Activated CD8-positive, alpha-beta memory T cell treated with anti-CD3 and anti-CD28 coated beads for 48 hours (primary cell): Measurements from ENCODE around the gene RILPL1.
"Not testable (repeated sequence)": the region's sequence is repeated elsewhere in the genome, so short reads cannot be mapped to it uniquely, and the experiment has no call there.

Experiments
- DNase-seq, 3 experiments: peaks; one replicate each; pipeline ENCODE4 v3.0.0-alpha.2; 2020; ENCODE audit warnings: low read depth in 2 of 3, low spot score in 2 of 3

The RILPL1 gene

GRCh38 chr12:123471374-123472068 is 62.0 kb downstream of the RILPL1 start:
- no peak for DNase-seq

GRCh38 chr12:123469978-123470377 is 63.5 kb downstream of the RILPL1 start:
- DNase-seq: no peak

GRCh38 chr12:123468786-123469185 is 64.7 kb downstream of the RILPL1 start:
- no peak for DNase-seq

GRCh38 chr12:123465084-123465483 is 68.4 kb downstream of the RILPL1 start:
- no peak for DNase-seq

GRCh38 chr12:123463174-123463573 is 70.3 kb downstream of the RILPL1 start:
- DNase-seq: not testable (repeated sequence)

- DNase-seq: peak; percentile 63 to 72 (median 68)
Measured at GRCh38 chr12:123457980-123458779, 75.3 kb downstream of the RILPL1 start, which contains the start of gene SNRNP35. TSS of gene SNRNP35 (plus strand) at chr12:123458139. CDS start at chr12:123465541, 7,402 bp downstream.

- no peak for DNase-seq
Measured at GRCh38 chr12:123453165-123453564, 80.4 kb downstream of the RILPL1 start.

- not testable (repeated sequence) for DNase-seq
Measured at GRCh38 chr12:123452276-123452550, 81.3 kb downstream of the RILPL1 start.

GRCh38 chr12:123450636-123451035 is 82.9 kb downstream of the RILPL1 start:
- DNase-seq: no peak

- DNase-seq: no peak
Measured at GRCh38 chr12:123449856-123450255, 83.7 kb downstream of the RILPL1 start.

GRCh38 chr12:123449249-123449733 is 84.2 kb downstream of the RILPL1 start:
- DNase-seq: no peak

- DNase-seq: no peak
Measured at GRCh38 chr12:123446333-123446713, 87.2 kb downstream of the RILPL1 start.

- no peak for DNase-seq
Measured at GRCh38 chr12:123445388-123446332, 87.9 kb downstream of the RILPL1 start.

GRCh38 chr12:123444092-123445026 is 89.2 kb downstream of the RILPL1 start:
- DNase-seq: no peak

GRCh38 chr12:123442774-123443173 is 90.7 kb downstream of the RILPL1 start:
- no peak for DNase-seq

- no peak for DNase-seq
Measured at GRCh38 chr12:123441523-123442164, 91.9 kb downstream of the RILPL1 start.

- peak; percentile 75 to 92 (median 80) for DNase-seq
Measured at GRCh38 chr12:123436017-123436964, 97.2 kb downstream of the RILPL1 start, which contains the start of gene RILPL2. TSS of gene RILPL2 (minus strand) at chr12:123436684. CDS start at chr12:123436420, 264 bp downstream.

- no peak for DNase-seq
Measured at GRCh38 chr12:123435636-123436016, 97.9 kb downstream of the RILPL1 start.
